ENCODE results near the gene THSD4.

The THSD4 gene

GRCh38 chr15:71698742-71699141, 583.5 kb downstream of the THSD4 start:
- no peak for TF ChIP-seq CTCF (IDR thresholded peaks at IDR 0.05)

- no peak for TF ChIP-seq CTCF (IDR thresholded peaks at IDR 0.05)
These were observed 584.7 kb downstream of the THSD4 start for GRCh38 chr15:71699977-71700376.

GRCh38 chr15:71701808-71702207, 586.5 kb downstream of the THSD4 start:
- TF ChIP-seq CTCF (IDR thresholded peaks at IDR 0.05) = no peak

GRCh38 chr15:71702496-71702895, 587.2 kb downstream of the THSD4 start:
- no peak for TF ChIP-seq CTCF (IDR thresholded peaks at IDR 0.05)

- no peak for TF ChIP-seq CTCF (IDR thresholded peaks at IDR 0.05)
These were observed 589.9 kb downstream of the THSD4 start for GRCh38 chr15:71705151-71705550.

- no peak for TF ChIP-seq CTCF (IDR thresholded peaks at IDR 0.05)
These were observed 591.4 kb downstream of the THSD4 start for GRCh38 chr15:71706461-71707229.

- TF ChIP-seq CTCF (IDR thresholded peaks at IDR 0.05) = no peak
These were observed 592.2 kb downstream of the THSD4 start for GRCh38 chr15:71707230-71708050.

All from LNCAP (cell line).